Stimulated activated CD4-positive, alpha-beta T cell treated with anti-CD3 and anti-CD28 coated beads, Interleukin-15, amount 100 ng/mL, for 1 hour (primary cell): Measurements from ENCODE around the gene NRAP.

Experiments
- DNase-seq, 2 donors: peaks; one replicate each; pipeline ENCODE4 v3.0.0-alpha.2; 2020; ENCODE audit warnings: low read depth in 1 of 2, low spot score in 1 of 2

NRAP gene

DNA sequence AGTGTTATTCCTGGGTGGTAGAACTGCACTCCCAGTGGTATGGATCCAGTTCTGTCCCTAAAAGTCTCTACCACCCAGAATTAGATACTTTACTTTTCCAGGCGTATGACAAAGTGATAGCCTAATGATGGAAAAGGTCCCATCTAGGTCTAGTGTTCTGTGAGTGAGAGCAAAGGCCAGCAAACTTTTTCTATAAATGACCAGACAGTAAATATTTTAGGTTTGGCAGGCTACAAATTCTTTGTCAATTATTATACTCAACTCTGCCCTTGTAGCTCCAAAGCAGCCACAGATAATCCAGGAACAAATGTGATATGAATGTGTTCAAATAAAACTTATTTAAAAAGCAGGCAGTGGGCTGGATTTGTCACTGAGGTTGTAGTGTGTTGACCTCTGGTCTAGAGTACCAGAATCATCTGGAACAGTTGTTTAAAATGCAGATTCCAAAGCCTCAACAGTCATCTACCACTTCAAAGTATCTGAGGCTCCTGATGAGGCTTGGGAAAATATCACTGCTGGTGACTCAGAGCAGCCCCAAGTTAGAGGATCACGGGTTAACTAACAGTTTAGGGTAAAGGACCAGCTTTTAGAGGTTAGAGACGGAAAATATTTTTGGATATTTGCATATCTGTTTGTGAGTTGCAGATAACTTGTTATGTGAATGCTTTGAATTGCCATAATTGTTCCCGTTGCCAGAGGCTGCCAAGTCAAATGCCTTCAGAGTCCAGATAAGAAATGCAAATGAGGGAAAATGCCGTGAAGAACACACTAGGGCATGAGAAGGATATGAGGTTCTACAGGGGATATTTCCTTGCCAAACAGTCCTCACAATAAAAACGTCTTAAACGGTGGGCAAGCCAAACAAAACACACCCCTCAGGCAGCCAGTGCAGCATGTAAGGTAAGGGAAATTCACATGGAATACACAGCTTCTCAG is 19.4 kb downstream of the NRAP start:
- no peak for DNase-seq

DNA sequence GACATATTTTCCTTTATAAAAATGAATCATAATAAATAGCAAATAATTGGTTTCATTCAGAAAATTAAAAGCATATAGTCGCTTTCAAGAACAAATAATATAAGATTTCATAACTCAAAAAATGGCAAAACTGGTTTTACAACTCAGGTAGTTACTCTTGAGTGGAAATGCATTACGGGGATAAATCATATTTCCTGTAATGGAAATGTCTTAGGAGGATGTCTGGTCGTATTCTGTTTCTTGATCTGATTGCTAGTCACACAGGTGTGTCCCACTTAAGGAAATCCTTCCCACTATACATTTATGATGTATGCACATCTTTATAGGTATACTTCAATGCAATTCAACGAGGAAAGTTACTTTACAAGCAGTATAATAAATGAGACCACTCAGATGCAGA is 20.7 kb downstream of the NRAP start:
- DNase-seq = no peak

DNA sequence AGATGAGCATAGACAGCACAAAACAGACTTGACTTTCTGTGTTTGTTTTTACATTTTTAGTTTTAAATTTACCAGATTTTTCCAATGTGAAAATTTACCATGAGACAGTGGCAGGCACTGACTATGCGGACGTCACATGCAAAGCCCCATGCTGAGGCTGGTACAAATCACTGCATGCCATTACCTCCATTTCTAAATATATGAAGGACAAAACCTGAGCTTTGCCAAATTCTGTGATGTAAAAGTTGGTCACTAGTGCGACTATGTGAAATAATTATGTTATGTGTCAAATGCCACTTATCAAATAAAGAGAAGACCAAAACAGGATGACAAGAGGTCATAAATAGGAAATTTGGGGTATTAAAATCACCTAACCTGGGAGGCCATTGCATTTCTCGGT is 22.1 kb downstream of the NRAP start:
- DNase-seq = no peak

DNA sequence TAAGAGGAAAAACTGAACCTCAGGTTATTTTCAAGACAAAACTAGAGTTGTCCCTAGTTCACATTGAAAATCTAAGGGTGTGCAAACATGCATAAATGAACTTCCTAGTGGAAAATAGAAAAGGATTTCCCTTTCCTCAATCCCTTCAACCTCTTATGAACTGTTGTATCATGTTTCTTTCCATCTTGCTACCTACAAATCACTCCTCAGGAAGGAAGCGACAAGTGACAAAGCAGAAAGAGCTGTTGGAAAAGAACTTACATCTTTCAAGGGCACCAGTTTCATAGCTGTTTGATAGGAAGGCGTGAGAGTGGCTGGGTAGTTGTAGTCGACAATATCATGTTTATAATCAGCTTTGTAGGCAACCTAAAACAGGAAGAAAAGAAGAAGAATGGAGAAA is 23.9 kb downstream of the NRAP start:
- no peak for DNase-seq

DNA sequence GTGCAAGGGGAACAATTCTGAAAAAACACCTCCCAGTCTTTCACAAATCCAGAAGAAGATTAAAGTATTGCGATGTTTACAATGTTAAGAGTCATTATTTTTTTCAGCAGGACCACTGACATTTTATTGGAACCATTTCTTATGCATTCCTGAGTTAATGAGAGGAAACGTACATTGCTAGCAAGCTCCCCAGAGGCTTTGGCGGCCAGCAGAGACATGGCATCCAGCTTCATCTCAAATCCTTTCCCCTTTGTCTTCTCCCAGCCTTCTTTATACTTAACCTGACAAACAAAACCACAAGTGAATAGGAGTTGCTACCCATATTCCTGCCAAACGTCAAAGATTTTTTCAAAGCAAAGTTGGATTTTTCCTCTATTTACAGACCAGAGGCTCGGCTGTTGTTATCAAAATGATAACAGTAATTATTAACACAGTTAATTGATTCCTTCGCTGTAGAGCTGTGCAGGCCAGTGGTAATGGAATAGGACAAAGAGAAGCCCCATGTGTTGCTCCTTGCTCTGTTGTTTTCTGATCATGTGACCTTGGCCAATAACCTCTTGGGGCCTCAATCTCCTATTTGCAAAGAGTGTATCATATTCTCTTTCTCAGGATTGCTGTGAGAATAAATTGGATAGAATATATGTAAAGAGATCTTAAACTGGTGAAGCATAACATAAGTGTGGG is 32.0 kb downstream of the NRAP start:
- no peak for DNase-seq

DNA sequence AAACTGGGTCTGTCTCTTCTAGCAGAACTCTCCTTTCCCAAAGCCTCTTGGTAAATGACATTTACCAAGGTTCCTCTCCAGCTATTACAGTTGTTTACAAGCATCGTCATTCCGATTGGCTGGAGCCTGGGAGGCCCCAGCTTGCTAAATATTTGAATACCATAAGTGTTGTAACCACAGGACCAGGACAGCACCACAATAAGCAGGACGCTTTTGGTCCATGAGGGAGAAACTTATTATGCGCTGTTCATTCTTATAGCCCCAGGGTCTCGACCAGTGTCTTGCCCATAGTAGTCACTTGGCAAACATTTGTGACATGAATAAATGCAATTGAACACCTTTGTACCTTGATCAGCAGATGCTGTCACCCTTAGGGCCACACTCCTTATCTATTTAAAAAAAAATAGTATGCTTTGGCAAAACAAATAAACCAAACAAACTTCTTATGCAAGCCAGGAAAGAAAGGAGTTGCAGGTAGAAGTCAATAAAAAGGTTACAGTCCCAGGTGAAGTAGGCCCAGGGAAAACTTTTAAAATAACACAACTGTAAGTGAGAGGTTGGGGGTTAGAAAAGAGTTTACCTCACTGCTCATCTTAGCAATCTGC is 32.8 kb downstream of the NRAP start:
- no peak for DNase-seq

DNA sequence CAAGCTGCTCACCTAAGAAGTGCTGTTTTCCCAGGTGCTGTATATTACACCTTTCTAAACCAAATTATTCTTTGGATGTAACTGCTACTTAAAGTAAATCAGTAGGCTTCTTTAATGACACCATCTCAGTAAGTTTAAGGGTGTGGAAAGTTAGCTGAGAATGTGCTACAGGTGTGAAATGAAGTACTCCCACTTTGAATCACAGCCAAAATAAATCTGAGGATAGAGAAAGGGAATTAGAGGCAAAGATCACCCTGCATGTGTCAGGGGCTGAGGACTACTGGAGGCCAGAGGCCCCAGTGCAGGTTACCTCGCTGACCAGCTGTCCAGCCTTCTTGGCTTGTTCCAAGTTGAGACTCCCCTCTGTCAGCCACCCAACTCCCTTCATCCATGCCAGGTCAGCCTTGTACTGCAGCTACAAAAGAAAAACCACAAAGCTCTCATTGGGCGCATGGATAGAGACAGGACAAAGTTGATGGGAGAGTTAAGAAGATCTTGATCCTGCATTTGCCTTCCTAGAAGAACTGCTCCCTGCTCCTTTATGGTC is 35.2 kb downstream of the NRAP start:
- DNase-seq = no peak

DNA sequence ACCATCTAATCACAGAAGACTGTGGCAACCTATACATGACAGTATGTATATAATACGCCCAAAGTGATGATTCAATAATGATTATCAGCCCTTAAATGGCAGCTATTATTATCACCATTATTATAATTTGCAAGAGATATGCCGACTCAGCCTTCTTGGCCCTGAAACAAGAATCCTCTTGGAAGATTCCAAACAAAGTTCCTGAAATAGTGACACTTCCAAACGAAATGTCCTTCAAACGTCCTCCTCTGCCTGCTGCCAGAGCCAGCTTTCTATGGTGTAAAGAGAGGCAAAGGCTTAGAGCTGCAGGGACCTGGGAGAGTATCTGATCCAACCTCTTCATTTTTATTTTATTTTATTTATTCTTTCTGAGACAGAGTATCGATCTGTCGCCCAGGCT is 36.0 kb downstream of the NRAP start:
- DNase-seq = no peak

DNA sequence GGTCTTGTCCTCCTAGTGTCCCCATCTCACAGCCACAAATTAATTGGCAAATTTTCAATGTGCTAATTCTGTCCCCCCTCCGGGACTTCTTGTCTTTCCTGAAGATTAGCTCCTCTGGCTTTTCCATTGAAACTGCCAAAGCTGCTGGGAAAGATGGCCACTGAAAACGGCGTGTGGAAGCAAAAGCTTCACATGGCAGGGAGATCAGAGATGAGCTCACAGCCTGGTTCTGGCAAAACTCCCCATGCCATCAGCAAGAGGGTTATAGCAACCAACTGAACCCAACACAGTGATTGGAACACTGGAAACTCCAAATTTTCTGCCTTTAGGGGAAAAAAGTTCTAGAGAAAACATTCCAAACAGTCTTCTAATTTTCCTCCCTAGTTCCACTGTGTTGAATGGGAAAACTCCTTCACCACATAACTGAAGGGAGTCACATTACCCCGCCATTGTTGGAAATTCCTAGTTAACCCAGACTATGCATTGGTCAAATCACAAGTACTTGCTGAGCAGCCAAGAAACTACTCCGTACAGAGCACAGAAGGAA is 37.0 kb downstream of the NRAP start:
- DNase-seq = no peak

DNA sequence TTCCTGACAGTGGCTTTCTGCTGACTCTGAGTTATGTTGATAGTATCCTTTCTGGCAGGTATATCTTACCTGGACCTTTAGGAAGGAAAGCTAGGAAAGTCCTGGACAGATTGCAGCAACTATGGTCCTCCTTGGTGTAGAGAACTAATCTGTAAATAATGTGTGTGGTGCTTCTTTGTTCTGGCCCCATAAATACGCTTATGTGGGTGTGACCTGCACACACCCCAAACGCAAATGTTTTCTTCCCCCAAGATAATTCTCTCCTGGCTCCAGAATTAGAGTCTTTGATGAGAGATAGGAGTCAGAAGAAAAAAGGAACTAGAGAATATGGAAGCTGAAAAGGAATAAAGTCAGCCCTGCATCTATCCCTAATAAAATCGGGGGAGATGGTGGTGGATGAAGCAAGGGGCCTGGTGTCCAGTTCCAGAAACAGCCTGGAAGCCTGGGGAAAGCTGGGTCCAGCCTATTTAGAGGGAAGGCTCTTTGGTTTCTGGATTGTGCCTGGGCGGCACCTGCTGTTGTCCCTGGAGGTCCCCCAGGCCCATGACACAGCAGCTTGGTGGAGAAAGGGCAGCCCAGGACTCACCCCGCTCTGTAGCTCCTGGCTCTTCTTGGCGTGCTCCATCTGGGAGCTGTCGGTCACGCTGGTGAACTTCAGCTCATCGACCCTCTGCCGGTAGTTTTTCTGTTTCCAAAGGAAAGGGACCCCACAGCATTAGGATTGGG is 38.2 kb downstream of the NRAP start:
- DNase-seq = no peak

DNA sequence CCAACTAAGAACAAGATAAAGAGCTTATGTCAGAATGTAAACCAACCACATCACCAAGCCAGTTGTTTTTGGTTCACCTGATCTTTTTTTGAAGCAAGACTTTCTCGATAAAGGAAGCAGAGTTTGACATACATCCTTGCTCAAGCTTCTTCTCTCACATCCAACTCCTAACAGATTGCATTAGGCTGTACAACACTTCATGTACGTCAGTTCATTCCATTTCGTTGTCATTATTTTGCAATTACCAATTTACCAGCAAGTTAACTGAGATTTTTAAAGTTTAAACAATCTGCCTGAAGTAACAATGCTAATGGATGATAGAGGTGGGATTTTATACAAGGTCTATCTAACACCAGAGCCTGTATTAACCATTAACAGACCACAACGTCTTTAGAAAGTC is 41.0 kb downstream of the NRAP start:
- no peak for DNase-seq

DNA sequence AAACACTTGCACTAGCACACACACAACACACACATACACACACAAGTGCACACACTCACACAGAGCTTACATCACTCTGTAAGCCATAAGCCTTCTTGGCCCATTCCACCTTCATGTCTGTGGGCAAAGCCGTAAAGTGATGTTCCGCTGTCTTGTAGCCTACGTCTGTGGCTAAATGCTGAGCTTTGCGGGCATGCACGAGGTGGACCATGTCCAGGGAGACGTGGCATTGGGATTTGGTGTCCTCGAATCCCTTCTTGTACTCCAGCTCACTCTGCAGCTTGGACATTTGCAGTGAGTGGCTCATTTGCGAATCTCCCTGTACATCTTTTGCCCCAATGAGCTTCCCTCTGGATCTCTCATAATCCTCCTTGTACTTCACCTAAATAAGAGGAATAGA is 42.0 kb downstream of the NRAP start:
- no peak for DNase-seq

DNA sequence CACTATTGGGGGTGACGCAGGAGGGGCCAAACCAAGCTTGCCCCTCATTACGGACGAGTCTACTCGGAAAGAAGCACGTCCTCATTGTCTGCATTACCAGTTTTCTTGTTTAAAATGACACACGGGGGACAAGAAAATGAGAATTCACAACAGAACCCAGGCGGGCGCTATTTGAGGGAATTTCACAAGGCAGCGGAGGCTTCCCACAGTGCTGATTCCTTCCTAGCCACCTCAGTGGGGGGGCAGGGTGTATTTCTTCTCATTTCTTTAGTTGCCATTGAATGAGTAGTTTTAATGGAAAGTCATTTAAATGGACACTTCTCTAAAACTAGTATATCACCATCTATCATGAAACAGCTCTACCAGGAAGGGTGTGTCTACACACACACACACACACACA is 42.9 kb downstream of the NRAP start:
- DNase-seq = no peak

DNA sequence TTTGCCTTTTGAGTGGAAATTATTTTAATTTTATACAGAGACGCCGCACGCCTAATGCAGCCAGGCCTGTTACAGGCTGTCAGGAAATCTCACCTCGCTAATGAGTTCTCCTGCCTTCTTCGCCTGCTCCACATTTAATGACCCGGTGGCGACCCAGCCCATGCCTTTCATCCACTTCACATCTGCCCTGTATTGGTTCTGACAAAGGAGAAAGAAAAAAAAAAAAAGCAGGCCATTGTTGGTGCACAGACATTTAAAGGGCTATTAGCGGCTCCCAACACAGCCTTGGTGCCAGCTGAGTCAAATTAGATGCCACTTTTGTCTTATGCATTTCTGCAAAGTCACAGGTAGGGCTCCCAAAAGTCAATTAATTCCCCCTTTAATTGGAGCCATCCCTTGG is 43.3 kb downstream of the NRAP start:
- DNase-seq = no peak

DNA sequence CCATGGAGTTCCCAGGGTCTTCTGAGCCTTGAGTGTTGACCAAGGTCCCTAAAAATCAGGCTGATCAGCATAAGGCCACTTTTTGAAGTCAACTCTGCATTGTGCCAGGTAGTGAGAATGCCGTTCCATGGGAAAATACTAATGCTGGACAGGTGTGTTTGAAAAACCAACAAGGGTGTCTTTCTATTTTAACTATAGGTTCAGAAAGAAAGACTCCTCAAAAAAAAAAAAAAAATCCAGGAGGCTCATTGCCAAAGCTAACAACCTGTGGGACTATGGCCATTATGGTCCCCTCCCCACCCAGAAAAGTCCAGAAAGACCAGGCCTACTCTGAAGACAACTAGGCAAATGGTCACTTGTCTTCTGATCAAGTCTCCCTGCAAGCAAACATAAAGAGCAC is 44.4 kb downstream of the NRAP start:
- no peak for DNase-seq

DNA sequence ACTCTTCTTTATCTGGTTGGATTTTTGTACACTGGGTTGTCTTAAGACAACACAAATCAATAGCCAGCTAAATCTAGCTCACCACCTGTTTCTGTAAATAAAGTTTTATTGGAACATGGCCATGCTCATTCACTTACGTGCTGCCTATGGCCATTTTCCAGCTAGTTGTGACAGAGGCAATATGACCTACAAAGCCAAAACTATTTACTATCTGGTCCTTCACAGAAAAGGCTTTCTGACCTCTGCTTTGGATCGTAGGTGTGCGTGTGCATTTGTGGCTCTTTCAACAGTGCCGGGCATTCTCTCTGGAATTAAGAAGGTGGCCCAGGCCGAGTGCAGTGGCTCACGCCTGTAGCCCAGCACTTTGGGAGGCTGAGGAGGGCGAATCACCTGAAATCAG is 45.5 kb downstream of the NRAP start:
- DNase-seq = no peak

DNA sequence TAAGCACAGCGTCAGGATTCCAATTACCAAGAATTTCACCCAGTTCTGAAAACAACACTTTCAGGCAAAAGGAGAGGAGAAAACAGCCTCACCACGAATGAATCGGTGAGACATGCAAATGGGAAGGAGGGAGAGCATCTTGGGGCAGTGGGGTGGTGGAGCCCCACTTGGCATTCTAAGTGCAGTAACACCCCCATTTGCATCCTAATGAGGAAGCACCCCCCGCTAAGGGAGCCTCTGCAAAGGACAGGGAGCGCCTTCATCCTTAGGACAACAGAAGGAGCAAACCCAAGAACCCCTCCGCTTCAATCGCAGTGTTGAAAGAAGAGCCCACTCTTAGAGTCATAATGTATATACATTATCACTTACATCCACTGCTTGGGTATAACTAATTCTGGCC is 46.8 kb downstream of the NRAP start:
- DNase-seq = no peak

DNA sequence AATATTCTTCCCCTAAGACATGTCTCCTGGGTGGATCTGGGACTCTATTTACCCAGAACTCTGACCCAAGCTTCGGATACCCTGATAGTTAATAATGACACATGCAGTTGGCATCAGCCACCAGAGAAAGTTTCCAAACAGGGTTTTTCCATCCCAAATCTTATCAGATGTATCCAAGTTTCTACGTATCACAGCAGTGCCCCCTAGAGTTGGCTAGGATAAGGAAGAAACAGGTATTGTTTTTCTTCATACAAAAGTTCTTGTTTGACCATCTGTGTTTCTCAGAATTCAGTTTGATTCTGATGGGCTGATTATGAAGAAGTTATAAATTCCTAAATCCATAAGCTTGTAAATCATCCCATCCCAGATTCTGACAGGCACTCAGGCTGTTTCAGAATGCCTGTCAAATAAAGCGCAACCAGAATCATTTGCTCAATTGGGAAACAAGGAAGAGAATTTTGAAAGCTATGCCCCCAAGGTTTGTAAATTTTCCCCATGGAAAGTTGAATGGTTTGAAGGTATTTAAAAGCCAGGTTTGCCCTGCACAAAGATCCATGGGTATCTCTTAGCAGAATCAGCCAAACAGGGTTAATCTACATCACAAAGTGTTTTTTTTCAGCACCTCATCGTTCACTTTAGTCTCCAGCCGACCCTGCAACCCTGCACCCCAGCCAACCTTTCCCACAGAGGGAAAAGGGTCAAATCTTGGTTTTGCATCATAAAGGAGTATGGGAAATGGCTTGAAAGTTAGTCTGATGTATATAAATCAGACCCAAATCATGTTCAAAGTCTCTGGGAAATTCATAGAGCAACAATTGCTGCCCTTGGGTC is 47.4 kb downstream of the NRAP start:
- no peak for DNase-seq

DNA sequence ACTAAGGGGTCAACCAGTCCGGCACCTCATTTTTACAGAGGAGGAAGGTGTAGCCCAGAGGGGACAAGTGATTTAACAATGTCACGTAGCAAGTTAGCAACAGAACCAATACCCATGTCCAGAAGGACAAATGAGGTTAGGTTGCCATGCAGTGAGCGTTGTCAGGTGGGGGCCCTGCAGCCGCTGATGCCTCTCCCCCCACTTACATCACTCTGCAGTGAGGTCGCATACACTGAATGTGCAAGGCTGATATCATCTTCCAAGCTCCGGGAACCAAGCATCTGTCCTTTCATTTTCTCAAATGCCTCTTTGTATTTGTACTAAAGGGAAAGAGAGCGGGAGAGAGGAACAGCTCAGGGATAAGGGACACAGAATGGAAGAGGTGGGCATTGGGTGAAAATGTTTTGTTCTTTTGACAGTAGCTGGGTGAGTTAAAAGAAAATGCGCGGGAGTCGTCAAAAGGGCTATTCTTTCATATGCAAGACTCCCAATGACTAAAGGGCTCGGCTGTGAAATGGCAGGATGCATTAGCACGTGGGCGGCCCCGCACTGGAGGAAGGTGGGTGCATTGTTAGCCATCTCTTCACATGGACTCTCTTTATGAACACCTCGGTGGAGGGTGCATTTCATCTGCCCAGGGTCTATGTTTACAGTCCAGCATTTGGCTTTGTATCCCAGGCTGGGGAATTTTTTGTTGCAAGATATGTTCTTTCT is 49.7 kb downstream of the NRAP start:
- DNase-seq = no peak

DNA sequence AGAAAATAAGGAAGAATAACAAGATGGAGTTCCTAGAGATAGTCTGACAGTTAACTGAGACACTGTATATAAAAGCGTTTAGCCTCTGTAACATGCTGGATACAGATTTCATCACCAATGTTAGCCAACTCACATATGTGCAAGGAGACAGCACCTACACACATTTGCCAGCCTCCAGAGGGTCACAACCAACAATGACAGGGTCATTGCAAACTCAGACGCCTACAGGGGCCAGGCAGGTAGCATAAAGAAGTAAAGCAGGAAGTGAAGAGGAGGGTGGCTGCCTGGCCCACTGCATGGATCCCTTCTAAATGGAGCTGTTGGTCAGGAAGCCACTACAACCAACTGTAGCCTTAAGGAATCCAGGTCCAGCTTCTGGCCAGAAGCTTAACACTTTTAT is 50.4 kb downstream of the NRAP start:
- no peak for DNase-seq
